ENCODE measurements around the gene FOXA2. TPM values are rescaled to one million over a fixed set of nuclear protein-coding genes. Genes with fewer than 3 reads are reported as not detected.

FOXA2 gene
- total RNA-seq, 1 experiment from 2014 or later = 14.4 TPM

- H3K27me3 ChIP-seq (ENCODE audit: low read length) = 0 out of 2 replicates have a peak, but pooled peaks cover 2% of the 10 kb centered on the region
- H3K9ac ChIP-seq (ENCODE audit: low read length) = peak overlapping the region; percentile 84
- peaks cover 6% of the 10 kb centered on the region; the same call in 1 of the 2 replicates for H3K4me1 ChIP-seq (ENCODE audit: insufficient read depth, low read length)
- peak overlapping the region; percentile 97 for H3K4me2 ChIP-seq (ENCODE audit: low read length)
- TF ChIP-seq CTCF (conservative IDR thresholded peaks at IDR 0.05; ENCODE audit: low read depth, low read length) (no peak), EZH2 (IDR thresholded peaks at IDR 0.05; ENCODE audit: low read length, unreplicated experiment) (no peak), EZH2phosphoT487 (IDR thresholded peaks at IDR 0.05; ENCODE audit: borderline replicate concordance, low read length) (no peak)
- H3K9me2 ChIP-seq (replicated peaks; ENCODE audit: low read length) = no peaks in the 10 kb centered on the region
- peak; percentile 63 for DNase-seq
- intact Hi-C loops (cut with micrococcal nuclease) = loop anchor here (1.0 to 5.0 kb wide), 3 partner anchors 71 to 778 kb away; partner anchors contain the start of gene GZF1
- H2AFZ ChIP-seq (ENCODE audit: low read length) = peak overlapping the region; percentile 79
- no peaks in the 10 kb centered on the region for H3F3A ChIP-seq (ENCODE audit: low read length, unreplicated experiment)
- no peaks in the 10 kb centered on the region for H4K20me1 ChIP-seq (ENCODE audit: low read length)
- CTCF ChIA-PET = no interaction called here
- no peaks in the 10 kb centered on the region for H3K36me3 ChIP-seq (ENCODE audit: low read depth, low read length)
- peaks cover 28% of the 10 kb centered on the region for H3K79me2 ChIP-seq (ENCODE audit: low read length)
- peak; percentile 53 for ATAC-seq
- BruUV-seq (replicated peaks) = TSS peak; percentile 52
- no peak overlapping the region for H3K27ac ChIP-seq (ENCODE audit: low read length)
- peak overlapping the region; percentile 93 for H3K4me3 ChIP-seq (ENCODE audit: low read length)
- POLR2A ChIA-PET (ENCODE audit: unreplicated experiment) = no interaction called here
- H3K9me3 ChIP-seq (ENCODE audit: low read length) = no peaks in the 10 kb centered on the region
These were observed 425 bp downstream of the FOXA2 start for GRCh38 chr20:22583773-22584521.

- H3K9me2 ChIP-seq (replicated peaks; ENCODE audit: low read length) = no peaks in the 10 kb centered on the region
- peak; percentile 17 for DNase-seq
- no peaks in the 10 kb centered on the region for H3K9me3 ChIP-seq (ENCODE audit: low read length)
- peak overlapping the region; percentile 93 for H3K4me3 ChIP-seq (ENCODE audit: low read length)
- ATAC-seq = peak; percentile 0; the same call in 1 of the 2 replicates
- H3F3A ChIP-seq (ENCODE audit: low read length, unreplicated experiment) = no peaks in the 10 kb centered on the region
- H4K20me1 ChIP-seq (ENCODE audit: low read length) = no peaks in the 10 kb centered on the region
- H3K79me2 ChIP-seq (ENCODE audit: low read length) = peaks cover 28% of the 10 kb centered on the region
- ChIA-PET CTCF (no interaction called here), POLR2A (ENCODE audit: unreplicated experiment) (no interaction called here)
- TF ChIP-seq CTCF (conservative IDR thresholded peaks at IDR 0.05; ENCODE audit: low read depth, low read length) (peak; percentile 35; the same call in 1 of the 2 replicates), EZH2 (IDR thresholded peaks at IDR 0.05; ENCODE audit: low read length, unreplicated experiment) (no peak), EZH2phosphoT487 (IDR thresholded peaks at IDR 0.05; ENCODE audit: borderline replicate concordance, low read length) (no peak)
- H3K9ac ChIP-seq (ENCODE audit: low read length) = peak overlapping the region; percentile 84
- H2AFZ ChIP-seq (ENCODE audit: low read length) = peak overlapping the region; percentile 79
- peaks cover 8% of the 10 kb centered on the region; the same call in 1 of the 2 replicates for H3K4me1 ChIP-seq (ENCODE audit: insufficient read depth, low read length)
- peak overlapping the region; percentile 97 for H3K4me2 ChIP-seq (ENCODE audit: low read length)
- BruUV-seq (replicated peaks) = no TSS peak
- H3K36me3 ChIP-seq (ENCODE audit: low read depth, low read length) = no peaks in the 10 kb centered on the region
- intact Hi-C loops (cut with micrococcal nuclease) = loop anchor here (5.0 kb wide), 1 partner anchor 779 kb away; the partner anchor contains the start of gene GZF1
- 0 out of 2 replicates have a peak, but pooled peaks cover under 1% of the 10 kb centered on the region for H3K27me3 ChIP-seq (ENCODE audit: low read length)
- no peak overlapping the region for H3K27ac ChIP-seq (ENCODE audit: low read length)
These were observed 1.2 kb downstream of the FOXA2 start for GRCh38 chr20:22582964-22583772.

Measured in PC-3 (cell line).